Tibial artery (tissue), 4 donors: Measurements from ENCODE around the gene FYB1.

ENCODE experiments used
- DNase-seq, 2 donors: peaks; one replicate each; pipeline ENCODE4 v3.0.0-alpha.2; 2019
- H3K27ac ChIP-seq, 2 donors: fragments of 200-600 bp; sonication (generic) in 1 of 2; 1 replicate in 1 of 2; 2 replicates in 1 of 2; pipeline ENCODE4 v1.5.1; 2018 to 2019; ENCODE audit warnings: mild to moderate bottlenecking in 1 of 2
- H3K27me3 ChIP-seq, 2 donors: fragments of 200-600 bp; sonication (generic) in 1 of 2; one replicate each; pipeline versions ENCODE4 v1.5.1 to v1.6.0; 2016 to 2019
- H3K36me3 ChIP-seq, 3 donors: fragments of 200-600 bp; sonication (generic) in 2 of 3; one replicate each; pipeline ENCODE4 v1.5.1; 2016 to 2019; ENCODE audit warnings: mild to moderate bottlenecking in 2 of 3
- H3K4me1 ChIP-seq, 4 donors: fragments of 200-600 bp; sonication (generic) in 2 of 4; 1 replicate in 3 of 4; 2 replicates in 1 of 4; pipeline ENCODE4 v1.5.1; 2016 to 2019
- H3K4me3 ChIP-seq, 2 donors: fragments of 200-600 bp; sonication (generic) in 1 of 2; 1 replicate in 1 of 2; 2 replicates in 1 of 2; pipeline ENCODE4 v1.5.1; 2018 to 2019; ENCODE audit warnings: mild to moderate bottlenecking in 2 of 2
- H3K9me3 ChIP-seq, 3 donors: fragments of 200-600 bp; sonication (generic) in 1 of 3; one replicate each; pipeline ENCODE4 v1.5.1; 2016 to 2019
- CTCF ChIP-seq, 2 experiments: fragments of 200-600 bp in 1 of 2; fragments of 450-650 bp in 1 of 2; IDR thresholded peaks; one replicate each; pipeline ENCODE4 v1.5.1; 2017 to 2019; ENCODE audit warnings: antibody characterized with exemption in 2 of 2, mild to moderate bottlenecking in 1 of 2, moderate library complexity in 1 of 2
- intact Hi-C: fragments of 100-400 bp; cut with DNase I; formaldehyde crosslinking; loops from one replicate; pipeline ENCODE4 v1.15.0; 2023; ENCODE audit warnings: low total_unique reads

FYB1 gene

GRCh38 chr5:39137819-39138451, 81.4 kb downstream of the FYB1 start:
- Histone ChIP-seq H3K27me3 (no peaks in the 10 kb centered on the region), H3K9me3 (no peaks in the 10 kb centered on the region), H3K4me3 (no peak overlapping the region), H3K4me1 (no peaks in the 10 kb centered on the region), H3K36me3 (no peaks in the 10 kb centered on the region), H3K27ac (no peak overlapping the region)
- DNase-seq, result no peak
- TF ChIP-seq CTCF (IDR thresholded peaks at IDR 0.05), result no peak
- intact Hi-C loops, result no loop called here

DNA sequence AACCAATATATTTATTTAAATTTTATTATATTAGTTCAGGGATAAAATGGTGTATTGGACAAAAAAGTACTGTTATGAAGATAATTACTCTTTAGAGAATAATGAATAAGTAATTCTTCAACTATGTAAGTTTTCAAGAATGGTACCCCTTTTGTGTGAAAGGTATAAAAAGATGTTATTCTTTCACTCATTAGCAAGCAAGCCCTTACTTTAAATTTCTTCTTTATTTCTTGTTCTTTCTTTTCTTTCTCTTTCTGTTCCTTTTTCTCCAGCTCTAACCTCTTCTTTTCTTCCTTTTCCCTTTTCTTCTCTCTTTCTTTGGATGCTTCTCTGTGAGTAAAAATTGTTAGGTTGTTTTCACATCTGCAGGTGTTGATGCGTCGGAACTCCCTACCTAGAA, 82.0 kb downstream of the FYB1 start:
- Histone ChIP-seq H3K27me3 (no peaks in the 10 kb centered on the region), H3K4me3 (no peak overlapping the region), H3K9me3 (no peaks in the 10 kb centered on the region), H3K27ac (no peak overlapping the region), H3K36me3 (no peaks in the 10 kb centered on the region), H3K4me1 (no peaks in the 10 kb centered on the region)
- DNase-seq, result no peak
- no peak for TF ChIP-seq CTCF (IDR thresholded peaks at IDR 0.05)
- intact Hi-C loops, result no loop called here

- Histone ChIP-seq H3K27ac (no peak overlapping the region), H3K4me1 (no peaks in the 10 kb centered on the region)
- TF ChIP-seq CTCF (IDR thresholded peaks at IDR 0.05), result no peak
Observed at GRCh38 chr5:39132792-39133191, 86.6 kb downstream of the FYB1 start.

GRCh38 chr5:39132128-39132447, 87.3 kb downstream of the FYB1 start:
- no peaks in the 10 kb centered on the region for H3K36me3 ChIP-seq
- no peaks in the 10 kb centered on the region for H3K9me3 ChIP-seq
- TF ChIP-seq CTCF (IDR thresholded peaks at IDR 0.05), result no peak
- intact Hi-C loops, result no loop called here
- no peak overlapping the region for H3K4me3 ChIP-seq
- H3K4me1 ChIP-seq, result no peaks in the 10 kb centered on the region
- no peak overlapping the region for H3K27ac ChIP-seq
- no peaks in the 10 kb centered on the region for H3K27me3 ChIP-seq
- DNase-seq, result no peak

More at GRCh38 chr5:39132792-39133191, 86.6 kb downstream of the FYB1 start:
- no peaks in the 10 kb centered on the region for H3K9me3 ChIP-seq
- intact Hi-C loops, result no loop called here
- H3K27me3 ChIP-seq, result no peaks in the 10 kb centered on the region
- H3K36me3 ChIP-seq, result no peaks in the 10 kb centered on the region
- no peak overlapping the region for H3K4me3 ChIP-seq
- no peak for DNase-seq

DNA sequence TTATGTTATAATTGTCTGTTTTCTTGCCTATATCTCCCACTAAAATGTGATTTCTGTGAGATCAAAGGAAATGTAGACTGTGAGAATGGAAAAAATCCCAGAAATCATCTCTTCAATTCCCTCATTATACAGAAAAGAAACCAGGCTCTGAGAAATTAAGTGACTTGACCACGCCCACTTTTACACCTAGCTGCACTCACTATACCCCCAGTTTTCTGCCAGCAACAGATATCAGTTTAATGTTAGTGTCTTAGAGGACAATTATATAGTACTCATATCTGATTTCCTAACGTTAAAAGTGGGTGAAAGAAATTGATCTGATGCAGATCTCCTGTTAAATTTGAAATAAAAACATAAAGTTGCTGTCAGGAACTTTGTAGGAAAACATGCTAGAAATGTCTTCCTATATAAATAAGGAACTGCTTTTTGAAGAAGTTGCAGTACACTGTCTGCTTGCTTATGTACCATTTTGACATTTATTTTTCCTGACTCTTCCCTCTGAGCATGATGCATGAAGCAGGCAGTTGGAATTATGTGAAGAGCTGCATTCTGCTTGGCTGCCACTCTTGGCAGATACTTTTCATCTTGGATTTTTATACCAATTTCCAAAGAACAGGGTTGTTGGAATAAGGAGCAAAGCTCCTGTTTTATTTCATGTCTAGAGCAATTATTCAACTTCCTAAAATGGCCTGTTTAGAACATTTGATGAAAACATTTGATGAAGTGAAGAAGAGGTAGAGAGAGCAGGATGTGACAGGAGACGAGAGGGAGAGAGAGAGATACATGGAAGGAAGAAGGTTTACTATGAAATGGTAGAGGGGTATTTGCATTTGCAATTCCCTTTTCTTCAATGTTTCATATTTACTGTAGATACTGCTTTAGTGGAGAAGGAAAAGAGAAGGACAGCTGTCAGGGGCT, 87.9 kb downstream of the FYB1 start:
- Histone ChIP-seq H3K27ac (no peak overlapping the region), H3K27me3 (no peaks in the 10 kb centered on the region), H3K9me3 (no peaks in the 10 kb centered on the region), H3K4me3 (no peak overlapping the region), H3K36me3 (no peaks in the 10 kb centered on the region), H3K4me1 (no peaks in the 10 kb centered on the region)
- no peak for TF ChIP-seq CTCF (IDR thresholded peaks at IDR 0.05)
- DNase-seq, result no peak
- intact Hi-C loops, result no loop called here
